GM06990 (cell line): ENCODE measurements around the gene TIMD4.
"Not testable (repeated sequence)": the region's sequence is repeated elsewhere in the genome, so short reads cannot be mapped to it uniquely, and the experiment has no call there.

ENCODE experiments used
- DNase-seq: peaks from one replicate; pipeline ENCODE4 v3.0.0-alpha.2; 2011; ENCODE audit not compliant: insufficient read length; ENCODE audit errors: extremely low read depth
- H3K27me3 ChIP-seq: replicated peaks from 2 replicates; pipeline ENCODE4 v1.6.0; 2011; ENCODE audit warnings: low read length; ENCODE audit not compliant: control insufficient read depth, insufficient read depth
- H3K36me3 ChIP-seq: 2 replicates; pipeline ENCODE4 v1.5.1; 2011; ENCODE audit warnings: low read length; ENCODE audit not compliant: control insufficient read depth, insufficient read depth
- H3K4me3 ChIP-seq: replicated peaks from 2 replicates; pipeline ENCODE4 v1.5.1; 2011; ENCODE audit warnings: low read depth, mild to moderate bottlenecking, control low read depth, low read length
- TF ChIP-seq, protein P1 (sequence below): IDR thresholded peaks from 2 replicates; pipeline ENCODE4 v1.5.1; 2011; ENCODE audit warnings: low read length, control low read depth, mild to moderate bottlenecking, inconsistent platforms; ENCODE audit not compliant: insufficient read depth, poor library complexity, severe bottlenecking

TIMD4 gene

DNA sequence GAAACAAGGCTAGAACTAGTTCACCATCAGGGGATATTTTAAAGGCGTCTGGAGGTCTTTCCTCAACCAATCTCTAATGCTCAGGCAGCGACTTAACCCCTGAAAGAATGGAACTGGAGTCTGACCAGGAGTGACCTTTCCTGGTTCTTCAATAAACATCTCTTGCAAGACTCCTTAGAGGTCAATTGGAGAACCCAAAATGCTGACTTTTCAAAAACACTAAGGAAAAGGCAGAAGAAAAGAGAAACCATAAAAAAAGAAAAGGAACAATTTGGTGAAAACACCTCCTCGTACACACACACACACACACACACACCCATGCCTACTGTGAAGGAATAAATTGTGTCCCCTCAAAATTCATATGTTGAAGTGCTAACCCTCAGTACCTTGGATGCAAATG lies 12.3 kb downstream of the TIMD4 start:
- no peak overlapping the region for H3K4me3 ChIP-seq
- H3K36me3 ChIP-seq, result no peaks in the 10 kb centered on the region
- no peak for DNase-seq
- TF ChIP-seq, protein P1, sequence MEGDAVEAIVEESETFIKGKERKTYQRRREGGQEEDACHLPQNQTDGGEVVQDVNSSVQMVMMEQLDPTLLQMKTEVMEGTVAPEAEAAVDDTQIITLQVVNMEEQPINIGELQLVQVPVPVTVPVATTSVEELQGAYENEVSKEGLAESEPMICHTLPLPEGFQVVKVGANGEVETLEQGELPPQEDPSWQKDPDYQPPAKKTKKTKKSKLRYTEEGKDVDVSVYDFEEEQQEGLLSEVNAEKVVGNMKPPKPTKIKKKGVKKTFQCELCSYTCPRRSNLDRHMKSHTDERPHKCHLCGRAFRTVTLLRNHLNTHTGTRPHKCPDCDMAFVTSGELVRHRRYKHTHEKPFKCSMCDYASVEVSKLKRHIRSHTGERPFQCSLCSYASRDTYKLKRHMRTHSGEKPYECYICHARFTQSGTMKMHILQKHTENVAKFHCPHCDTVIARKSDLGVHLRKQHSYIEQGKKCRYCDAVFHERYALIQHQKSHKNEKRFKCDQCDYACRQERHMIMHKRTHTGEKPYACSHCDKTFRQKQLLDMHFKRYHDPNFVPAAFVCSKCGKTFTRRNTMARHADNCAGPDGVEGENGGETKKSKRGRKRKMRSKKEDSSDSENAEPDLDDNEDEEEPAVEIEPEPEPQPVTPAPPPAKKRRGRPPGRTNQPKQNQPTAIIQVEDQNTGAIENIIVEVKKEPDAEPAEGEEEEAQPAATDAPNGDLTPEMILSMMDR, result no peak
- no peaks in the 10 kb centered on the region for H3K27me3 ChIP-seq

DNA sequence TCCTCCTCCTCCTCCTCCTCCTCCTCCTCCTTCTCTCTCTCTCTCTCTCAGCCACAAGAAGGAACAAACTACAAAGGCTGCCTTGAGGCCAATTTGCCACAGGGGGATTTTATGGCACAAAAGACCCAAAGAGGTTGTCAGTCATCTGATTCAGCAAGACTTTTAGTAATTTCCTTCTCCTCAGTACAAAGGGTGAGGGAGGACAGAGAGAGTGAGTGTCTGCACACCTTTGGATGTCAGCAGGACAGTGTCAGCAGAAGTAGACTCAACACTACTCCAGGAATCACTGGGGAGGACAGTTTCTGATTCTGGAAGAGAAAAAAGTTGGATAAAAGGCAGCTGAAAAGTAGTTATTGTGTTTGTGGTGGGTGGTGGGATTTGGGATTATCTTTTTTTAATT lies 13.6 kb downstream of the TIMD4 start:
- H3K4me3 ChIP-seq, result no peak overlapping the region
- no peak for DNase-seq
- TF ChIP-seq, protein P1, result no peak

DNA sequence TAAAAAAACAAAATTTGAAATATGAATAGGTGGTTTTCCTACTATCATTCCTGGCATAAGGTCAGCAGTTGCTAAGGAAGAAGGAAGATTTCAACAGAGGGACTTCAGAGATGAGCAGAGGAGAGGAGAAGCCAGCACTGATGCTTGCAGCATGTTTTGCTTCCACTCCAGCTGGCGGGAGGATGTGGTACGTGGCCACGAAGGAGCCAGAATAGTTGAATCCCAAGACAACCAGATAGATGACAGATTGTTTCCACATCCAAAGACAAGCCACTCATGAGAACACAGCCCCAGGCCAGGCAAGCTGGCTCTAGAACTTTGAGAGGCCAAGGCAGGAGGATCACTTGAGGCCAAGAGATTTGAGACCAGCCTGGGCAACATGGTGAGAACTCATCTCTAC lies 15.1 kb downstream of the TIMD4 start:
- Histone ChIP-seq H3K36me3 (no peaks in the 10 kb centered on the region), H3K4me3 (no peak overlapping the region), H3K27me3 (no peaks in the 10 kb centered on the region)
- DNase-seq, result no peak
- TF ChIP-seq, protein P1, result no peak

More for the DNA sequence above, 13.6 kb downstream of the TIMD4 start:
- H3K27me3 ChIP-seq, result no peaks in the 10 kb centered on the region
- H3K36me3 ChIP-seq, result no peaks in the 10 kb centered on the region

DNA sequence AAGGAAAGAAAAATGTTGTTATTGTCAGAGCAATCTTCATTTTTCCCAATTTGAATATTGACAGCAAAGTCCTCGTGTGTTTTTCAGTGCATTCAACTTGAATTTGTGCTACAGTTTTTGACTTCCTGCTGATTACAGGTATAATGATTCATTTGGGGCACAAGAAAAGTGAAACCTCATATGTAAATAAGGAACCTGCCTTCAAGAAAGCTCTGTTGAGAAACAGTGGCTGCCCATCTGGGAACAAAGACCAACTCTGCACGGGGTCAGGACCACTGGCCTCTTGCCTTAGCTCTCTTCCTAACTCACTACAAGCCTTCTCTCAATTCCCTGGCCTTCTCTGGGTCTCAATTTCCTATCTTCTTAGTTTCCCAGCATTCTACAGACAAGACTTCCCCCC lies 21.0 kb downstream of the TIMD4 start:
- no peak overlapping the region for H3K4me3 ChIP-seq
- peak; percentile 43 for DNase-seq
- TF ChIP-seq, protein P1, result no peak
- H3K27me3 ChIP-seq, result no peaks in the 10 kb centered on the region
- H3K36me3 ChIP-seq, result no peaks in the 10 kb centered on the region

DNA sequence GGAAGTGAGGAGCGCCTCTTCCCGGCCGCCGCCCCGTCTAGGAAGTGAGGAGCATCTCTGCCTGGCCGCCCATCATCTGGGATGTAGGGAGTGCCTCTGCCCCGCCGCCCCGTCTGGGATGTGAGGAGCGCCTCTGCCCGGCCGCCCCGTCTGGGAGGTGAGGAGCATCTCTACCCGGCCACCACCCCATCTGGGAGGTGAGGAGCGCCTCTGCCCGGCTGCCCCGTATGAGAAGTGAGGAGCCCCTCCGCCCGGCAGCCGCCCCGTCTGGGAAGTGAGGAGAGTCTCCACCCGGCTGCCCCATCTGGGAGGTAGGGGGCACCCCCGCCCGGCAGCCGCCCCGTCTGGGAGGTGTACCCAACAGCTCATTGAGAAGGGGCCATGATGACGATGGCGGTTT lies 22.6 kb downstream of the TIMD4 start:
- not testable (repeated sequence) for H3K36me3 ChIP-seq, H3K4me3 ChIP-seq, H3K27me3 ChIP-seq, DNase-seq

DNA sequence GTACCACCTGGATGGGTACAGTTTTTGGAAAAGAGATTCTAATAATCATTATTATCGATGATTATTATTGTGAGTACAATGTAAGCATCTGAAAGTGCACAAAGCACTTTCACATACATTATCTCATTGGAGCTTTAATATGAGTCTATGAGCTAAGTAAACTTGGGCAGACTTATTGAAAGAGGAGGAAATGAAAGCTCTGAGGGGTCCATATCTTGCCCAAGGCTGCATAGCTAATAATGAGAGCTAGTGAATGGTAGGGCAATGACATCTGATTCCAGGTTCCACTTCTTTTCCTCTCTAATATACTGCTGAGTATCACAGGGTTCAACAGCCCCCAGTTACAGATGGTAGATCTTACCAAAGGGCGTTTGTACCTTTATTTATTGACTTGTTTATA lies 26.1 kb downstream of the TIMD4 start:
- H3K36me3 ChIP-seq, result no peaks in the 10 kb centered on the region
- no peak for DNase-seq
- H3K4me3 ChIP-seq, result no peak overlapping the region
- TF ChIP-seq, protein P1, result no peak
- H3K27me3 ChIP-seq, result no peaks in the 10 kb centered on the region
